ENCODE measurements around the gene LMNTD2. TPM values are rescaled to one million over a fixed set of nuclear protein-coding genes. Genes with fewer than 3 reads are reported as not detected.

Gene LMNTD2
- total and polyA plus RNA-seq, 2 donors (not counting 3 experiments of a cell fraction or from before 2014, with no cell fraction given), result 2.1 to 2.6 TPM

DNA sequence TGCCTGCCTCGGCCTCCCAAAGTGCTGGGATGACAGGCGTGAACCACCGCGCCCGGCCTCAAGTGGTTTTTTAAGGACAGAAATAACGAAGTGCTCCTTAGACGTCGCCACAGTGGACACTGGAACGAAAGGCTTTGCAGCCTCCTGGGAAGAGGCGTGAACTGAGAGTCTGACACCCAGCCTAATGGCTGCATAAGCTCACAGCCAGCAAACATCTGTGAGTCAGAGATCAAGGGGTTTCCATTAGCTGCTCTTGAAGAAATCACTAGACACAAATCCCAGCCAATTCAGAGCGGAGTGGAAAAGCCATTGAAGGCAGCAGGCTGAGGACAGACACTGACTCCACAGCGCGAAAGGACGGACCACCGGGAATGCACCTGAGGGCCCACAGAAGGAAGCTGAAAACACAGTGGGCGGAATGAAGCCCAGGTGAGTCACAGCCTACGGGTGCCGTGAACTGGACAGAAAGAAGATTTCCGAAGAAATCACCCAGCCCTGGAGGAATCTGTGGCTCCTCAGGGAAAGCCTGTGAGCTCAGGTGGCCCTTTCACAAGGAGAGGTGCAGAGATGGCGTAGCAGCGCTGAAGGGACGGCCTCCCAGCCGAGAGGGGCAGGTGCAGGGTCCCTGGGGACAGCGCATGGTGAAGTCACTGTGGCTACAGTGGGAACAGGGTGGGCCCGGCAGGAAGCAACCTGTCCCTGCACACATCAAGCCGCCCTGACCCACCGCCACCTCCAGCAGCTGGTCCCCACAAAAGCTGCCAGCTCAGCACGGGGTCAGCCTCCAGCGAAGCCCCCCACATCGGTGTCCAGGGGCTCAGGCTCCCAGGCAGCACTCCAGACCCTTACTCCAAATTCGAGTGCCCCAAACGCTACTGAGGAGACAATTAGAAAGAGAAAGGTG is 11.6 kb downstream of the LMNTD2 start:
- no TSS peak for BruUV-seq (replicated peaks)
- CTCF ChIA-PET, result interaction anchor here (1.2 kb wide), 1 partner anchor 16 kb away, joined by 3 read pairs; no protein-coding TSS in a partner anchor
- TF ChIP-seq GATA2 (IDR thresholded peaks at IDR 0.05; ENCODE audit: insufficient read depth, insufficient read length, low read depth, low read length), result no peak
- no peak for TF ChIP-seq EZH2 (IDR thresholded peaks at IDR 0.05; ENCODE audit: borderline replicate concordance, low read depth, low read length, severe bottlenecking)
- TF ChIP-seq, protein P1, sequence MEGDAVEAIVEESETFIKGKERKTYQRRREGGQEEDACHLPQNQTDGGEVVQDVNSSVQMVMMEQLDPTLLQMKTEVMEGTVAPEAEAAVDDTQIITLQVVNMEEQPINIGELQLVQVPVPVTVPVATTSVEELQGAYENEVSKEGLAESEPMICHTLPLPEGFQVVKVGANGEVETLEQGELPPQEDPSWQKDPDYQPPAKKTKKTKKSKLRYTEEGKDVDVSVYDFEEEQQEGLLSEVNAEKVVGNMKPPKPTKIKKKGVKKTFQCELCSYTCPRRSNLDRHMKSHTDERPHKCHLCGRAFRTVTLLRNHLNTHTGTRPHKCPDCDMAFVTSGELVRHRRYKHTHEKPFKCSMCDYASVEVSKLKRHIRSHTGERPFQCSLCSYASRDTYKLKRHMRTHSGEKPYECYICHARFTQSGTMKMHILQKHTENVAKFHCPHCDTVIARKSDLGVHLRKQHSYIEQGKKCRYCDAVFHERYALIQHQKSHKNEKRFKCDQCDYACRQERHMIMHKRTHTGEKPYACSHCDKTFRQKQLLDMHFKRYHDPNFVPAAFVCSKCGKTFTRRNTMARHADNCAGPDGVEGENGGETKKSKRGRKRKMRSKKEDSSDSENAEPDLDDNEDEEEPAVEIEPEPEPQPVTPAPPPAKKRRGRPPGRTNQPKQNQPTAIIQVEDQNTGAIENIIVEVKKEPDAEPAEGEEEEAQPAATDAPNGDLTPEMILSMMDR (IDR thresholded peaks at IDR 0.05; ENCODE audit: extremely low read depth in 1 of 2, insufficient read depth in 1 of 2, low read depth in 1 of 2, low read length in 2 of 2), result no peak
- no peak for TF ChIP-seq FOS (IDR thresholded peaks at IDR 0.05; ENCODE audit: borderline replicate concordance, insufficient read depth, low read length)
- no peak for TF ChIP-seq POLR2AphosphoS5 (IDR thresholded peaks at IDR 0.05; ENCODE audit: insufficient read depth, low read depth, low read length)
- no peak for TF ChIP-seq JUN (IDR thresholded peaks at IDR 0.05; ENCODE audit: borderline replicate concordance, insufficient read depth, insufficient read length, low read depth)
- TF ChIP-seq, protein P2, sequence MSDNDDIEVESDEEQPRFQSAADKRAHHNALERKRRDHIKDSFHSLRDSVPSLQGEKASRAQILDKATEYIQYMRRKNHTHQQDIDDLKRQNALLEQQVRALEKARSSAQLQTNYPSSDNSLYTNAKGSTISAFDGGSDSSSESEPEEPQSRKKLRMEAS (IDR thresholded peaks at IDR 0.05; ENCODE audit: insufficient read depth, insufficient read length), result no peak
- TF ChIP-seq MYC (IDR thresholded peaks at IDR 0.05; ENCODE audit: low read depth, low read length), result no peak
- no peak for TF ChIP-seq POLR2A (IDR thresholded peaks at IDR 0.05; ENCODE audit: low read depth, low read length)
- H4K20me1 ChIP-seq (replicated peaks; ENCODE audit: control insufficient read depth, extremely low read depth, insufficient read depth, low read length), result no peaks in the 10 kb centered on the region
- H3K27me3 ChIP-seq (ENCODE audit: control insufficient read depth in 2 of 2, insufficient read depth in 2 of 2, low read length in 2 of 2), result no peaks in the 10 kb centered on the region
- no peak overlapping the region for H2AFZ ChIP-seq (ENCODE audit: low read depth, low read length)
- intact Hi-C loops (cut with micrococcal nuclease) (no loop called here), dilution Hi-C loops (cut with MboI; ENCODE audit: extremely low pct_ligation_motif_present, low sequenced_read_pairs) (no loop called here)
- H3K36me3 ChIP-seq (ENCODE audit: control insufficient read depth in 2 of 2, extremely low read depth in 1 of 2, insufficient read depth in 2 of 2, low read length in 2 of 2), result no peaks in the 10 kb centered on the region
- H3K9ac ChIP-seq (replicated peaks; ENCODE audit: extremely low read depth, insufficient read depth, low read length), result no peak overlapping the region
- no peak for DNase-seq (ENCODE audit: low read depth, low spot score)
- no peaks in the 10 kb centered on the region for H3K9me1 ChIP-seq (replicated peaks; ENCODE audit: control insufficient read depth, extremely low read depth, insufficient read depth, low read length)
- H3K79me2 ChIP-seq (ENCODE audit: control insufficient read depth, insufficient read depth, low read length), result no peaks in the 10 kb centered on the region
- POLR2A ChIA-PET, result no interaction called here
- H3K4me1 ChIP-seq (ENCODE audit: control insufficient read depth, extremely low read depth, insufficient read depth, low read length), result no peaks in the 10 kb centered on the region
- H3K4me2 ChIP-seq (ENCODE audit: insufficient read depth, low read length), result no peak overlapping the region
- no peak overlapping the region for H3K4me3 ChIP-seq (replicated peaks in 1 of 3; ENCODE audit: insufficient read depth in 1 of 3, low read depth in 1 of 3, low read length in 3 of 3)
- FAIRE-seq, result no peak
- H3K9me3 ChIP-seq (replicated peaks; ENCODE audit: control insufficient read depth, insufficient read depth, low read length), result no peaks in the 10 kb centered on the region
- H3K27ac ChIP-seq (ENCODE audit: insufficient read depth, low read depth, low read length), result no peak overlapping the region
